ENCODE data around the gene PGAP2. TPM values are rescaled to one million over a fixed set of nuclear protein-coding genes. Genes with fewer than 3 reads are reported as not detected.
"Not testable (repeated sequence)": the region's sequence is repeated elsewhere in the genome, so short reads cannot be mapped to it uniquely, and the experiment has no call there.

Gene PGAP2
- total RNA-seq, 1 donor from 2014 or later, result 12.7 TPM

GRCh38 chr11:3860375-3860774, 52.0 kb downstream of the PGAP2 start:
- H3K36me3 Mint-ChIP-seq (ENCODE audit: low read depth), result no peaks in the 10 kb centered on the region
- H3K4me1 Mint-ChIP-seq (ENCODE audit: low read depth), result peaks cover 54% of the 10 kb centered on the region
- H3K4me3 Mint-ChIP-seq (ENCODE audit: unreplicated experiment), result no peak overlapping the region
- no peaks in the 10 kb centered on the region for H3K9me3 Mint-ChIP-seq (ENCODE audit: low read depth)
- no peak for DNase-seq (ENCODE audit: low spot score)
- TF ChIP-seq CTCF (IDR thresholded peaks at IDR 0.05), result no peak
- no peak overlapping the region for H3K27ac Mint-ChIP-seq (ENCODE audit: unreplicated experiment)
- no peaks in the 10 kb centered on the region for H3K27me3 Mint-ChIP-seq (ENCODE audit: low read depth)

- H3K27ac Mint-ChIP-seq (ENCODE audit: unreplicated experiment); H3K9me3 Mint-ChIP-seq (ENCODE audit: low read depth); H3K27me3 Mint-ChIP-seq (ENCODE audit: low read depth); H3K36me3 Mint-ChIP-seq (ENCODE audit: low read depth); H3K4me3 Mint-ChIP-seq (ENCODE audit: unreplicated experiment); DNase-seq (ENCODE audit: low spot score): not testable (repeated sequence)
- peaks cover 60% of the 10 kb centered on the region for H3K4me1 Mint-ChIP-seq (ENCODE audit: low read depth)
Observed at GRCh38 chr11:3860898-3861393, 52.6 kb downstream of the PGAP2 start.

- Mint-ChIP-seq H3K4me3 (ENCODE audit: unreplicated experiment) (no peak overlapping the region), H3K27ac (ENCODE audit: unreplicated experiment) (no peak overlapping the region), H3K36me3 (ENCODE audit: low read depth) (no peaks in the 10 kb centered on the region), H3K27me3 (ENCODE audit: low read depth) (no peaks in the 10 kb centered on the region), H3K4me1 (ENCODE audit: low read depth) (peaks cover 59% of the 10 kb centered on the region), H3K9me3 (ENCODE audit: low read depth) (no peaks in the 10 kb centered on the region)
- no peak for DNase-seq (ENCODE audit: low spot score)
- TF ChIP-seq CTCF (IDR thresholded peaks at IDR 0.05), result no peak
Observed at GRCh38 chr11:3861683-3862082, 53.3 kb downstream of the PGAP2 start.

- no peaks in the 10 kb centered on the region for H3K9me3 Mint-ChIP-seq (ENCODE audit: low read depth)
- no peak for TF ChIP-seq CTCF (IDR thresholded peaks at IDR 0.05)
- peak overlapping the region; percentile 81 for H3K27ac Mint-ChIP-seq (ENCODE audit: unreplicated experiment)
- H3K27me3 Mint-ChIP-seq (ENCODE audit: low read depth), result no peaks in the 10 kb centered on the region
- DNase-seq (ENCODE audit: low spot score), result no peak
- peaks cover 31% of the 10 kb centered on the region for H3K4me1 Mint-ChIP-seq (ENCODE audit: low read depth)
- H3K36me3 Mint-ChIP-seq (ENCODE audit: low read depth), result no peaks in the 10 kb centered on the region
- H3K4me3 Mint-ChIP-seq (ENCODE audit: unreplicated experiment), result peak overlapping the region; percentile 17
Observed at GRCh38 chr11:3865388-3866193, 57.2 kb downstream of the PGAP2 start.

GRCh38 chr11:3866206-3866605, 57.8 kb downstream of the PGAP2 start:
- Mint-ChIP-seq H3K27me3 (ENCODE audit: low read depth) (no peaks in the 10 kb centered on the region), H3K36me3 (ENCODE audit: low read depth) (no peaks in the 10 kb centered on the region), H3K4me1 (ENCODE audit: low read depth) (peaks cover 27% of the 10 kb centered on the region), H3K4me3 (ENCODE audit: unreplicated experiment) (no peak overlapping the region), H3K27ac (ENCODE audit: unreplicated experiment) (peak overlapping the region; percentile 81), H3K9me3 (ENCODE audit: low read depth) (no peaks in the 10 kb centered on the region)
- DNase-seq (ENCODE audit: low spot score), result no peak
- no peak for TF ChIP-seq CTCF (IDR thresholded peaks at IDR 0.05)

GRCh38 chr11:3866836-3867208, 58.5 kb downstream of the PGAP2 start:
- Mint-ChIP-seq H3K4me1 (ENCODE audit: low read depth) (peaks cover 21% of the 10 kb centered on the region), H3K27ac (ENCODE audit: unreplicated experiment) (no peak overlapping the region), H3K9me3 (ENCODE audit: low read depth) (no peaks in the 10 kb centered on the region), H3K36me3 (ENCODE audit: low read depth) (no peaks in the 10 kb centered on the region), H3K4me3 (ENCODE audit: unreplicated experiment) (no peak overlapping the region), H3K27me3 (ENCODE audit: low read depth) (no peaks in the 10 kb centered on the region)
- no peak for TF ChIP-seq CTCF (IDR thresholded peaks at IDR 0.05)
- DNase-seq (ENCODE audit: low spot score), result no peak
